ENCODE results near the gene CCDC18.

GRCh38 chr1:93313026-93313425, 132.5 kb downstream of the CCDC18 start:
- TF ChIP-seq CTCF (IDR thresholded peaks at IDR 0.05): no peak
- no peak for TF ChIP-seq EP300 (IDR thresholded peaks at IDR 0.05)
- TF ChIP-seq POLR2A (IDR thresholded peaks at IDR 0.05): no peak
- TF ChIP-seq POLR2AphosphoS5 (IDR thresholded peaks at IDR 0.05): no peak
